IMR-90 (cell line): ENCODE results near the gene JMJD1C. TPM values are rescaled to one million over a fixed set of nuclear protein-coding genes. Genes with fewer than 3 reads are reported as not detected.

ENCODE experiments used
- ATAC-seq: fragments of 200-7000 bp; cut with Tn5 transposase; 2 replicates; pipeline ENCODE4 v1.9.1; 2020; ENCODE audit warnings: low read depth, mild to moderate bottlenecking, moderate library complexity
- BruUV-seq: library from RNA; stranded (reverse); fragments of 400-500 nt; replicated peaks from 2 replicates; lab custom pipeline; 2021; lab: Mats Ljungman, UMichigan
- CTCF ChIA-PET: fragments of 300-600 bp; formaldehyde crosslinking; extraction: SDS; loops from one replicate; lab custom pipeline; 2021; ENCODE audit warnings: antibody characterized with exemption; lab: Yijun Ruan, JAX
- POLR2A ChIA-PET: fragments of 300-600 bp; sonication (Branson Sonifier 250); formaldehyde crosslinking; loops from one replicate; lab custom pipeline; 2022; ENCODE audit warnings: antibody characterized with exemption; ENCODE audit not compliant: unreplicated experiment; lab: Charles Lee
- DNase-seq: peaks from one replicate; pipeline ENCODE4 v3.0.0; 2013
- H2AFZ ChIP-seq: replicated peaks from 2 replicates; pipeline ENCODE3; 2013; ENCODE audit warnings: low read length, mild to moderate bottlenecking; ENCODE audit not compliant: poor library complexity
- H2AK5ac ChIP-seq: 2 replicates; pipeline ENCODE4 v1.6.1; 2013; ENCODE audit warnings: low read depth, low read length, inconsistent platforms
- H2AK9ac ChIP-seq: replicated peaks from 2 replicates; pipeline ENCODE3; 2013; ENCODE audit warnings: mild to moderate bottlenecking, low read depth, low read length, moderate library complexity; ENCODE audit not compliant: poor library complexity
- H2BK120ac ChIP-seq: 2 replicates; pipeline ENCODE4 v1.6.1; 2013; ENCODE audit warnings: low read depth, low read length, inconsistent platforms
- H2BK15ac ChIP-seq: 3 replicates; pipeline ENCODE4 v1.6.1; 2013; ENCODE audit warnings: low read depth, low read length, inconsistent platforms
- H2BK20ac ChIP-seq: 2 replicates; pipeline ENCODE4 v1.6.1; 2013; ENCODE audit warnings: low read depth, mild to moderate bottlenecking, inconsistent platforms, low read length, moderate library complexity
- H2BK5ac ChIP-seq: 2 replicates; pipeline ENCODE4 v1.6.1; 2013; ENCODE audit warnings: mild to moderate bottlenecking, low read depth, low read length, inconsistent platforms; ENCODE audit not compliant: poor library complexity, severe bottlenecking
- H3K14ac ChIP-seq: replicated peaks from 2 replicates; pipeline ENCODE4 v1.6.1; 2013; ENCODE audit warnings: low read depth, low read length, inconsistent platforms
- H3K18ac ChIP-seq: 2 replicates; pipeline ENCODE4 v1.6.1; 2013; ENCODE audit warnings: low read depth, low read length, control low read depth
- H3K23ac ChIP-seq: 2 replicates; pipeline ENCODE4 v1.6.1; 2013; ENCODE audit warnings: low read depth, low read length, inconsistent platforms
- H3K27ac ChIP-seq: 2 replicates; pipeline ENCODE4 v1.5.1; 2013; ENCODE audit warnings: mild to moderate bottlenecking, control low read depth, low read length; ENCODE audit not compliant: insufficient read depth
- H3K27me3 ChIP-seq: 2 replicates; pipeline ENCODE4 v1.6.1; 2013; ENCODE audit warnings: low read length; ENCODE audit not compliant: control insufficient read depth, insufficient read depth
- H3K36me3 ChIP-seq: 2 replicates; pipeline ENCODE4 v1.6.1; 2013; ENCODE audit warnings: low read length, mixed read lengths; ENCODE audit not compliant: control insufficient read depth, insufficient read depth
- H3K4ac ChIP-seq: 2 replicates; pipeline ENCODE4 v1.6.1; 2013; ENCODE audit warnings: low read depth, low read length, inconsistent platforms
- H3K4me1 ChIP-seq: 2 replicates; pipeline ENCODE4 v1.6.1; 2013; ENCODE audit warnings: low read length, mixed read lengths; ENCODE audit not compliant: control insufficient read depth, insufficient read depth
- H3K4me2 ChIP-seq: 2 replicates; pipeline ENCODE4 v1.6.1; 2013; ENCODE audit warnings: low read depth, mild to moderate bottlenecking, control low read depth, low read length, moderate library complexity
- H3K4me3 ChIP-seq: 2 replicates; pipeline ENCODE4 v1.5.1; 2013; ENCODE audit warnings: low read depth, mild to moderate bottlenecking, control low read depth, low read length, moderate library complexity; ENCODE audit not compliant: insufficient read depth
- H3K56ac ChIP-seq: 2 replicates; pipeline ENCODE4 v1.6.1; 2013; ENCODE audit warnings: low read length, inconsistent platforms; ENCODE audit not compliant: insufficient read depth; ENCODE audit errors: extremely low read depth
- H3K79me1 ChIP-seq, 2 experiments: 2 replicates each; pipeline ENCODE4 v1.6.1; 2013; ENCODE audit warnings: low read length in 2 of 2, inconsistent platforms in 1 of 2, low read depth in 1 of 2
- H3K9ac ChIP-seq: 2 replicates; pipeline ENCODE4 v1.6.1; 2013; ENCODE audit warnings: low read depth, low read length, control low read depth
- H3K9me1 ChIP-seq: 2 replicates; pipeline ENCODE4 v1.6.1; 2013; ENCODE audit warnings: low read length, inconsistent platforms; ENCODE audit not compliant: insufficient read depth
- H3K9me3 ChIP-seq: 2 replicates; pipeline ENCODE4 v1.6.1; 2013; ENCODE audit warnings: low read length; ENCODE audit not compliant: control insufficient read depth, insufficient read depth
- H4K20me1 ChIP-seq: 2 replicates; pipeline ENCODE4 v1.6.1; 2013; ENCODE audit warnings: low read length, inconsistent platforms; ENCODE audit not compliant: insufficient read depth
- H4K5ac ChIP-seq: 2 replicates; pipeline ENCODE4 v1.6.1; 2013; ENCODE audit warnings: mild to moderate bottlenecking, low read depth, low read length, control low read depth
- H4K8ac ChIP-seq, 2 experiments: 2 replicates each; pipeline ENCODE4 v1.6.1; 2013; ENCODE audit warnings: low read depth in 2 of 2, low read length in 2 of 2, control low read depth in 1 of 2, inconsistent platforms in 1 of 2
- H4K91ac ChIP-seq: 2 replicates; pipeline ENCODE4 v1.6.1; 2013; ENCODE audit warnings: low read depth, low read length, inconsistent platforms; ENCODE audit not compliant: insufficient read depth
- ELK1 ChIP-seq: fragments of 150-350 bp; IDR thresholded peaks from 2 replicates; pipeline ENCODE4 v1.6.1; 2016; ENCODE audit warnings: low read depth, mild to moderate bottlenecking, low read length, moderate library complexity, borderline replicate concordance
- FOS ChIP-seq: fragments of 150-350 bp; IDR thresholded peaks from 2 replicates; pipeline ENCODE4 v1.6.1; 2016; ENCODE audit warnings: low read depth, low read length
- MAZ ChIP-seq: IDR thresholded peaks from 2 replicates; pipeline ENCODE4 v1.6.1; 2012; ENCODE audit warnings: low read depth, mild to moderate bottlenecking, low read length, improper control_type of control experiment, moderate library complexity, borderline replicate concordance
- MXI1 ChIP-seq: IDR thresholded peaks from 2 replicates; pipeline ENCODE4 v1.6.1; 2012; ENCODE audit warnings: low read depth, mild to moderate bottlenecking, low read length, moderate library complexity, borderline replicate concordance
- USF2 ChIP-seq: fragments of 150-350 bp; IDR thresholded peaks from 2 replicates; pipeline ENCODE4 v1.6.1; 2017; ENCODE audit warnings: mild to moderate bottlenecking, antibody characterized with exemption, low read length, low read depth
- WGBS, 2 experiments: methylation state at CpG; one replicate each; pipeline versions ENCODE4 v1.1.5 to v1.1.7; 2013; ENCODE audit warnings: missing lambda C conversion rate in 2 of 2; ENCODE audit not compliant: insufficient read length in 1 of 2; ENCODE audit errors: extremely low coverage in 2 of 2; 5-methylcytosine and 5-hydroxymethylcytosine counted together
- dilution Hi-C: fragments of 300-500 bp; cut with HindIII; formaldehyde crosslinking; loops from one replicate; pipeline ENCODE4 v1.14.3; 2018; ENCODE audit warnings: low sequenced_read_pairs; ENCODE audit not compliant: unreplicated experiment
- in situ Hi-C: fragments of 300-500 bp; cut with MboI; formaldehyde crosslinking; loops from 3 replicates; pipeline ENCODE4 v1.14.3; 2019; ENCODE audit warnings: low sequenced_read_pairs, inconsistent platforms, mixed read lengths
- intact Hi-C: fragments of 100-400 bp; cut with micrococcal nuclease; formaldehyde crosslinking; loops from 2 replicates; pipeline ENCODE4 v1.10.0; 2022
- polyA plus RNA-seq, 3 experiments: library from polyadenylated mRNA; depleted of rRNA; stranded (reverse); fragments of >200 nt; gene quantifications; 2 replicates each; pipeline ENCODE4 v1.2.3, GENCODE V29; 2012; ENCODE audit warnings: low replicate concordance in 1 of 3
- total RNA-seq: library from RNA; depleted of rRNA; stranded (reverse); fragments of >200 nt; gene quantifications from 2 replicates; pipeline ENCODE4 v1.2.3, GENCODE V29; 2012

Gene JMJD1C
- total and polyA plus RNA-seq, 2 of the 4 experiments (the other 2 are of a cell fraction), result 15.6 to 96.8 TPM

- Histone ChIP-seq H3K14ac (no peak overlapping the region), H2AFZ (no peak overlapping the region), H3K27me3 (no peaks in the 10 kb centered on the region), H2BK5ac (no peak overlapping the region), H3K4ac (no peak overlapping the region), H3K4me2 (no peak overlapping the region), H3K23ac (peak overlapping the region; percentile 64; the same call in 1 of the 2 replicates), H3K4me3 (no peak overlapping the region), H4K5ac (no peak overlapping the region), H2BK120ac (no peak overlapping the region), H3K56ac (no peak overlapping the region), H3K9ac (no peak overlapping the region), H3K4me1 (peaks cover 5% of the 10 kb centered on the region; the same call in 1 of the 2 replicates), H2AK9ac (no peak overlapping the region), H3K18ac (no peak overlapping the region), H3K9me1 (peaks cover 19% of the 10 kb centered on the region), H3K36me3 (0 out of 2 replicates have a peak, but pooled peaks cover 1% of the 10 kb centered on the region), H4K91ac (no peak overlapping the region), H3K9me3 (no peaks in the 10 kb centered on the region), H3K27ac (no peak overlapping the region), H3K79me1 (peaks cover 35 to 53% of the 10 kb centered on the region in 2 experiments), H2BK20ac (no peak overlapping the region), H4K8ac (no peak overlapping the region), H4K20me1 (peaks cover 41% of the 10 kb centered on the region), H2AK5ac (no peak overlapping the region), H2BK15ac (no peak overlapping the region)
- POLR2A ChIA-PET, result no interaction called here
- intact Hi-C loops, result no loop called here
- no TSS peak for BruUV-seq
- 0% methylated on average over 1 of the region's 2 CpGs; no CpG with 5 or more reads in 1 of the 2 experiments for WGBS, 2 experiments
- CTCF ChIA-PET, result no interaction called here
- no peak for TF ChIP-seq USF2
- TF ChIP-seq FOS, result no peak
- TF ChIP-seq MXI1, result no peak
- TF ChIP-seq ELK1, result no peak
- no peak for TF ChIP-seq MAZ
- DNase-seq (no peak), ATAC-seq (no peak)
- dilution Hi-C loops, result no loop called here
- in situ Hi-C loops, result no loop called here
Observed at GRCh38 chr10:63384675-63385074, 81.1 kb downstream of the JMJD1C start.
